HG02571 (cell line): ENCODE results near the gene PTPRA.

Experiments
- ATAC-seq: cut with Tn5 transposase; IDR thresholded peaks from one replicate; pipeline ENCODE4 v1.9.1; 2021; ENCODE audit warnings: mild to moderate bottlenecking, moderate library complexity; ENCODE audit not compliant: unreplicated experiment

Gene PTPRA

DNA sequence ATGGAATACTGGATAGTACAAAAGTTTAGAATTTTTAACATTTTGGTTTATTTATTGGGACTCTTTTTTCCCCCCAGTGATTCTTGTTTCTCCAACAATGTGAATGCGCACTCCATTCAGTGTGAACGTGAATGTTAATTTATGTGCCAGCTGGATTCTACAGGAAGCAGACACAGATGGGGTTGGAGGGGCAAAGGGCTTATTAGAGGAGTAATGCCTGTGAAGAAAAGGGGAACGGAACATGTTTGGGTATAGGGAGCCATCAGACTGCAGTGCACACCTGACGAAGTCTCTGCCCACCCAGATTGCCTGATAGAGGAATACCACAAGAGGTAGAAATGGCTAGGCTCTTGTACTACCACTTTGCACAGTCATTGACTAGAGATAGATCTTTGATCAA lies 48.2 kb downstream of the PTPRA start:
- ATAC-seq = no peak

- ATAC-seq = no peak
Measured at GRCh38 chr20:2922957-2923356, 49.7 kb downstream of the PTPRA start.

GRCh38 chr20:2930538-2930937 lies 57.3 kb downstream of the PTPRA start:
- ATAC-seq = no peak

DNA sequence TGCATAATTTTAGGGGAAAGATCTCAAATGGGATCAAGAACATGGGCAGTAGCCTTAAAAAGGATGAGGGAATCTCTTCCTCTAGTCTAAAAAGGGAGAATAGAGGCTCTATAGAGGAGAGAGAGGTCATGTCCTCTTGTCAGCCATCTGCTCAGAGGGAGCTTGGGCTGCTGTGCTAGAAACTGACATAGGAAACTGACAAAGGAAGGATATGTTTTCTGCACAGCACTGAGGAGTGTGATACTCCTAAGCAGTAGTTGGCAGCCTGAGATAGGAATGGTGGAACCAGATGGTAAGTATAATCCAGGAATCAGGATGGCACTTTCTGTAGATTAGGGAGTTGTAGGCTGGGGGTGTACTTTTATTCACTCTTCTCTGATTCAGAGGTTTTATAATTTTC lies 59.2 kb downstream of the PTPRA start:
- no peak for ATAC-seq

DNA sequence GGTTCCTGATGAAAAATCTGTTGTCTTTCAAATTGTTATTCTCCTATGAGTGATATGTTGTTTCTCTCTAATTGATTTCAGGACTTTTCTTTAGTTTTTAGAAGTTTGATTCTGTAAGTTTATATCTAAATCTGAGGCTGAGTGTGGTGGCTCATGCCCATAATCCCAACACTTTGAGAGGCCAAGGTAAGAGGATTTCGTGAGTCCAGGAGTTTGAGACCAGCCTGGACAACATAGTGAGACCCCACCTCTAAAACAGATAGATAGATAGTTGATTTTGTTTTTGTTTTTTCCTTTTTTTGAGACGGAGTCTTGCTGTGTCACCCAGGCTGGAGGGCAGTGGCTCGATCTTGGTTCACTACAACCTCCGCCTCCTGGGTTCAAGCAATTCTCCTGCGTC lies 64.6 kb downstream of the PTPRA start:
- ATAC-seq = no peak

DNA sequence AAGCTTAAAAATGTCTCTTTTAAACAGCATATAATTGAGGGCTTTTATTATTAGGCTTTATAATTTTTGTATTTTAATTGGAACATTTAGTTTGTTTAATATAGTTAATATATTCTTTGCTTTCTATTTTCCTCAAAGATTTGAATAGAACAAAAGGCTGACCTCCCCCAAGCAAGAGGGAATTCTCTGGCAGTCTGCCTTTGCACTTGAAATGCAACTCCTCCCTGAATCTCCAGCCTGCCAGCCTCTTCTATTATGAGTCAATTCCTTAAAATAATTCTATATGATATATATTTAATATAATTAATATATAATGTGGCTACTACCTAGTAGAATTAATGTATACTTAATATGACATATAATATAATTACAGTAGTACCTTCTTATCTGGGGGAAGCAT lies 69.2 kb downstream of the PTPRA start:
- ATAC-seq = no peak

DNA sequence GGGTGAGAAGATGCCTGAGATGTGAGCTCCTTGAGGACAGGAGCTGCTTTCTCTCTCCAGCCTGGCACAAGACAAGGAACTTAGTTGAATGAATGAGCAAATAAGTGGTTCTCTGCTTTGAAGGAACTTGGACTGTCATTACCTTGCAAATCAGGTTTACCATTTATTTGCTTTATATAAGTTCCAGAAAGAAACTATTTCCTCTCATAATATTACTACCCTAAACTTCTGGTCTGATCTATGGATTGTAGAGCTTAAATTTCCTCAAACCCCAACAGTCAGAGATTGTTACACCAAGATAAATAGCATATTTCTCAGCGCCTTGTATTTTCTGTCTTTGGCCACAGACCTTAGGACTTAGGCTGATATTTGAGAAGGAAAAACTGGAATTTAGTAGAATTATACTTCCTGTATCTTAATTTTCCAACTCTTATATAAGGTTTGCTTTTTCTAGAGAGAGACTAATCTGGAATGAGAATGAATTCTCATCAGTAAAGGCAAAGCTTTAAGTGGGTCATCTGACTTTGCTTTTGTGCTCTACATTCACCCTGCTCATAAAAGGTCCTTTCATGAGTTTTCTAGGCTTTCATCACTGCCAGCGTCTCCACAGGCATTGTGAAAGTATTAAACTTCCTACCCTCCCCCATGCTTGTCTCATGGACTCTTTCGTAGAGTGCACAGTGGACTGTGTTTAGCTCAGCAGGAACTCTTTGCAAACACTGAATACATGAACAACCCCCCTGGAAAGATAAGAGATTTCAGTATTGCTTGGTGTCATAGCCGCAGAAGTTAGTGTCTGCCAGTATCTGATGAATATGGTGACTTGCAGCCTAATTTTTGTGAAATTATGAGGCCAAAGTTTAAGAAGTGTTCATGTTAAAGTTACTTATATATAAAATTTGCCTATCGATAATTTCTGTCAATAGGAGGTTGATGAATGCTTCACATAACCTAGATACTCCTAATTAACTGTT lies 74.0 kb downstream of the PTPRA start:
- no peak for ATAC-seq

DNA sequence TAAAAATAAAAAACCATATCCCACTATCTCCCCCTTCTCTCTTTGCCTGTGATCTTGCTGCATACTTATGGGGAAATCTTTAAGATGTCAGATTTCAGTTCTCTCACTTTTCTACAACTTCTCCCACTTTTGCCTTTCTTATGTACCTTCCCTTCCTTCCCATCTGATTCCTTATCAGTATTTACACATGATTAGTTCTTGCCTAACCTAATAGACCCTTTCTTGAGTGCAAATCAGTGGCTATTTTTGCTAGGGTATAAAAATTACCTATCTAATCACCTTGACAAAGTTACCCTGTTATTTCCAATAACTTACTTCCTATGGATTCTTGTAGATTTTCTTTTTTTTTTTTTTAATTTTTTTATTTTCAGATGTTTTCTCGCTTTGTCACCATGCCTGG lies 75.7 kb downstream of the PTPRA start:
- ATAC-seq = no peak

- ATAC-seq = no peak
Measured at GRCh38 chr20:2952766-2953165, 79.5 kb downstream of the PTPRA start.

DNA sequence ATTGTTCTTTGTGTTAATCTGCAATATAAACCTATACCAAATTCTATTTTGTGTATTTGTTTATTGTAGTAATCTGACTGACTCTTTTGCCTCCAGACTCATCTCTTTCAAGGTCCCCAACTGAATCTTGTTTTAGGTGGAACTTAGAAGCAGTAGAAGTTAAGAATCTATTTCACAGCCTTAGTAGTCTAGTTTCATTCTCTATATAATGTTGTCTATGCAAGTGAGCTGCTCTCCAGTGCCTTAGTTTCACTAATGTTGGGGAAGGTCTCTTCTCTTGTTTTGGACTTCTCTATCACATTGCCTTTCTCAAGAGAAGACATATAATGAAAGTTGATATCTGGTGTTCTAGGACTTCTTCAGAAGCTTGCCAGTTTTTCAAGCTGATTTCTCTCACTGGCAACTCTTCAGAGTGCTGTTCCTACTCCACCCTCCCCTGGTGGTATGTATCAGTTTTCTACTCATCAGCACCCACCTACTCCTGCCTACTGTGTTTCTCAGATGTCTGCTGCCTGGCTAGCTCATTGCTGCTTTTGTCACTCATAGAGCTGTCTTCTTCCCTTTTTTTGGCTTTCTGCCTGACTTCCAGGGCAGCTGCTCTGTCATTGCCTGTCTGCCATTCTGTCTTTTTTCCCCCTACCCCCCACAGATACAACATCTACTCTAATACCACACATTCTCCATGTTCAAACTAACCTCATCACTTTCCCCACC lies 82.1 kb downstream of the PTPRA start:
- ATAC-seq = no peak

GRCh38 chr20:2956480-2956879 lies 83.2 kb downstream of the PTPRA start:
- no peak for ATAC-seq

- no peak for ATAC-seq
Measured at GRCh38 chr20:2967841-2968240, 94.6 kb downstream of the PTPRA start.

- ATAC-seq = no peak
Measured at GRCh38 chr20:2972126-2972525, 98.8 kb downstream of the PTPRA start.

DNA sequence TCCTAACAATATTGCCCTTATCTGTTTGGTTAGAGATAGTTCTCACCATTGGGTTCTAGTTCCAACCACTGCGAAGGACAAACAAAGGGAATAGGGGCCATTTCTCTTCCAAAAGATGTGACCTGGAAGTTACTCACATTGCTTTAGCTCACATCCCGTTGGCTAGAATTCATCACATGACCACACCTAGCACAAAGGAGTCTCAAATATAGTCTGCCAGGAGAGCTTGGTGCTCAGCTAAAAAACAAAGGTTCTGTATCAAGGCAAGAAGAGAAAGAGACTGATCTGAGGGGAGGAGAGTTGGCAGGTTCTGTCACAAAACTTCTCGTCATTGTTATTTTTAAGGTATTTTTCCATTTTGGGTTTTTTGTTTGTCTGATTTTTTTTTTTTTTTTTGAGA lies 100.3 kb downstream of the PTPRA start:
- ATAC-seq = no peak

DNA sequence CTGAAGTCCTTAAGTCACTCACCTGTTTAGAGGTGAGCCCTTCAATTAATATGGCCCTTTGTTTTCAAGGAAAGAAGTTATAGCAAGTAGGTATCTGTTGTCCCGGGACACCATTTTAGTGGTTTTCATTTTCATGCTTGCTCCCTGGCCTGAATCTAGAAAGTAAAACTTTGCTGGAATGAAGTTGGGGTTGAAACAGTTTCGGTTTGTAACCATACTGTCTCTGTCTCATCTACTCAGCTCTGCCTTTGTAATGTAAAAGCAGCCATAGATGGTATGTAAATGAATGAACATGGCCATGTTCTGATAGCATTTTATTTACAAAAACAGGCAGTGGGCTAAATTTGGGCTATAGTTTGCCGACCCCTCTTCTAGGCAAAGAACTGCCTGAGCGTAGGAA lies 105.2 kb downstream of the PTPRA start:
- no peak for ATAC-seq

GRCh38 chr20:2981646-2982045 lies 108.4 kb downstream of the PTPRA start:
- no peak for ATAC-seq

GRCh38 chr20:2983508-2983907 lies 110.2 kb downstream of the PTPRA start:
- no peak for ATAC-seq

- ATAC-seq = no peak
Measured at GRCh38 chr20:2984028-2984501, 110.8 kb downstream of the PTPRA start.

DNA sequence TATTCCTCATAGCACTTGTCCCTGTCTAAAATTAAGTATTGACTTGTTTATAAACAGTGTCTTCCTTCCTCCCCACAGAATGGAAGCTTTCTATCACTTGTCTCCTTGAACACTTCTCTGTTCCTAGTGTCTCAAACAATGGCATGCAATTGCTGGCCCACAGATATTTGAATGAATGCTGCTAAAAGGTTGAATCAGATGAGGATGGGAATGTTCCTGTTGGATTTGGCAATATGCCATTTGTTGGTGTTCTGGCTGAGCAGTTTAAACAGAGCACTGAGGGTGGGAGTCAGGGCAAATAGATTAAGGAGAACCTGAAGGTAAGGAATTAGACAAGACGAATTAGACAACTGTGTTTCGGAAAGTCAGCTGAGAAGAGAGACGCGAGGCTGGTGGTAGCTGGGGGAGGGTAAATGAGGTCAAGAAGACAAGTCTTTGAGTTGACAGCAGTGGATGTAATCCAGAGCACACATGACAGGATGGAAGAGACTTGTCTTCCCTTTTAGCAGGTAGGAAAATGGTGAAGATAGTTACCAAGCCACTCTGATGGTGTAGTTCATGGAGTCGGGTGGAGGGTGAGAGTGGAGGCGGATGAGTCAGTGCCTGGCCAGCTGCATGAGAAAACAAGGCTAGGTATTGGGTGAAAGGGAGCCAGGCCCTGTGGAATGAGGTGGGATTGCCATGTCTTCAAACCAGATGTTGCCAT lies 111.8 kb downstream of the PTPRA start:
- ATAC-seq = no peak

- ATAC-seq = no peak
Measured at GRCh38 chr20:2986466-2986865, 113.2 kb downstream of the PTPRA start.

DNA sequence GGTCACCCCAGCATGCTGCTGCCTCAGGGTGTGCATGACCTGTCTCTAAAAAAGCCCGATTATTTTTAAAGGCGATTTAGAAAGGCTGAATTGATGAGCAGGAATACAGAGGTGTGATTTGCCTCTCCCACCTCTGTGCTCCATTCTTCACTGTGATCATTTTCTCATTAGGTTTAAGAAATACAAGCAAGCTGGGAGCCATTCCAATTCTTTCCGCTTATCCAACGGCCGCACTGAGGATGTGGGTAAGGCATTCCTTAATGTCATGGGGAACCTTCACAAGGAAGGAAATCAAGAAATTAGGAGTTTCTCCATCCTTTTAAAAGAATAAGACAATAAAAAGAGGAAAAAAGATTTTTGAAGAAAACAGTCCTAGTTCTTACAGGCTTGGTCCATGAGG lies 114.6 kb downstream of the PTPRA start:
- no peak for ATAC-seq
